Fibroblast of skin of abdomen (primary cell): ENCODE measurements around the gene GALK1.

Experiments
- DNase-seq: peaks from one replicate; pipeline ENCODE4 v3.0.0-alpha.2; 2013

Gene GALK1

DNA sequence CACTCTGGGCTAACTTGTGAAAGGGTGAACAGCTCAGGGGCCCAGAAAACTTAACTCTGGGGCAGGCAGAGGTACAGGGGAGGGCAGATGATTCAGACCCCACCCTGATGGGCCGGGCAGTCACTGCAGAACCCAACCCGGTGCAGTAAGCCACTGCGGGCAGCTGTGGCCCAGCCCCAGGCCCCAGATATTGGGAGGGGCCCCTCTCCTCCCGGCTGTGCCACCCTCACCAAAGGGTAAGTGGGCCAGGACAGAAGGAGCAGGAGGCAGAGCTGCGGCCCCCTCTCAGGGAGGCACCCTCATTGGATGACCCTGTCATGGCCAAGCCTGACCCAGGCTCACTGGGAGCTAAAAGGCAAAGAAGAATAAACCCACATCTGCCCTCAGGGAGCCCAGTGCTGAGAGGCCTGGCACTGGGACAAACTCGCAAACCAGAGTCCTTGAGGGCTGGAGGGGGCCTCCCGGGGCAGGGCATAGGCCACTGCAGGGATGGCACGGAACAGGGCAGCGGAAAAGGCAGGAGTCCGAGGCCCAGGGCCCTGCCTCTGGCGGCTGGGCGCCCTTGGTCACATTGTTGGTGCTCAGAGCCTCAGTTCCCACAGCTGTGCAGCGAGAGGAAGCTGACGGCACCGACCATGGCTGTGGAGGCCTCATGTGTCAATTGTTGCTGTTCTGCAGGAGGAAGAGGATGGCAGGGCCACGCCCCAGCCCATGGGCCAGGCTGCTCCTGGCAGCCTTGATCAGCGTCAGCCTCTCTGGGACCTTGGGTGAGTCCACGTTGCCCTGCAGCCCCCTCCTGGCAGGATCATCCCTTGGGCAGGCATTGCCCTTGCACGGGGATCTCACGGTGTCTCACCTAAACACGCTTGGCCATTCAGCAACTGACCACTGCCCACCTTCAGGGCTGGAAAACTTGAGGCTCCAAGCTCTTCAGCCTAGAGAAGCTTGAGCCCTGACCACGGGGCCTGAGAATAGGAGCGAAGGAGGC lies 40.7 kb downstream of the GALK1 start:
- DNase-seq, result no peak

- no peak for DNase-seq
These were observed 41.6 kb downstream of the GALK1 start for GRCh38 chr17:75723171-75723930.

DNA sequence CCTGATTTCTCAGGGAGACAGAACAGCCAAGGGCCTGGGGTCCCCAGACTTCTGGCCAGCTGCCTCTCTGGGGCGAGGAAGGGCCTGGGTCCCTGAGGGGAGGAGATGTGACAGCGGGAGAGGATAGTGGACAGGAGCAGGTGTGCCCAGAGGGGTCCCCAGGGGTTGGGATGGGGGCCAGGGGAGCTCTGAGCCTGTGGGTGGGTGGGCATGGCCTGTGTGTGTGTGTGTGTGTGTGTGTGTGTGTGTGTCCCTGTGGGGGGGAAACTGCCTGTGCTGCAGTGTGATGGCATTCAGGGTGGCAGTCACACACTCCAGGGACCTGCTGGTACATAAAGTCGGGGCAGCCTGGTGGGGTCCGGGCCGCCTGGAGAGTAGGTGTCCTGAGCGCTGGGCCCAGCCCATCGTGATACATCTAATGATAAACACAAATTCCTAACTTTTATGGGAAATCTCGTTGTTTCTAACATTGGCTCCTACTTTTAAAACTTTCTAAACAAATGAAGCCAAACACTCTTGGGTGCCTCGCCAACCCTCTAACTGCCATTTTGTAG lies 42.4 kb downstream of the GALK1 start:
- DNase-seq, result no peak

- no peak for DNase-seq
These were observed 42.9 kb downstream of the GALK1 start for GRCh38 chr17:75722076-75722475.

- no peak for DNase-seq
These were observed 43.5 kb downstream of the GALK1 start for GRCh38 chr17:75721463-75722011.

DNA sequence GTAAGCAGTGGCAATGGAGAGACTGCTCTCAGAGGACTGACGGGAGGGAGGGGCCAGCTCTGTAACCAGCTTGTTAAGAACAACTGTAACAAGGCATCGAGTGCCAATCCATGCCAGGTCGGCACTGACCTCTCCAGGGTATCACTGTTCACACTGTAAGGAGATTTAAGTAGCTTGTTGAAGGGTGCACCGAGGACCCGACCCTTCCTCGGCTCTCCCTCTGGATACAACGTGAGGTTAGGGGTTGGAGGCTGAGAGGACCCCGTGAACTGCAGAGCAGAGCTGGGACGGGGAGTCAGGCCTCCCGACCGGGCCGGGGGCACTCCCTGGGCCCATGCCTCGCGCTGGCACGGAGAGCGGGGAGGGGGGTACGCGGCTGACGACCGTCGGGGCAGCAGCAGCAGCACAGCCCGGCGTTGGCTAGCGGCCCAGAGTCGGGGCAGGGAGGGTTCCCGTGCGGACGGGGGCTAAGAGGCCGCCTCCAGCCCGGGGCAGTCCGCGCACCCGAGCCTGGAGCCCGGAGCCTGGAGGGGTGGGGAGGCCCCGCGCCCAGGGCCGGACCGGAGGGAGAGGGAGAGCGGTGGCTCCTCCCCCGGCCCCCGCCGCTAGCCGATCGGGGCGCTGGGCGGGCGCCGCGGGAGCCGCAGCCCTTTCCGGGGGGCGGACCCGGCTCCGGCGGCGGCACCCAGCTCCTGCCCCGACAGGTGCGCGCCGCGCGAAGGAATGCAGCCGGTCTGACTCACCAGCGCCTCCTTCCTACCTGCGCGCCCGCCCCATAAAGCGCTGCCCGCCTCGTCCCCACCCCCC lies 44.1 kb downstream of the GALK1 start, which contains the start of gene ITGB4:
Gene ITGB4, plus strand, starts transcription at position 804 of the 807 bp plus-strand sequence. CDS start 3,245 bp downstream, outside the sequence.
- DNase-seq, result no peak

DNA sequence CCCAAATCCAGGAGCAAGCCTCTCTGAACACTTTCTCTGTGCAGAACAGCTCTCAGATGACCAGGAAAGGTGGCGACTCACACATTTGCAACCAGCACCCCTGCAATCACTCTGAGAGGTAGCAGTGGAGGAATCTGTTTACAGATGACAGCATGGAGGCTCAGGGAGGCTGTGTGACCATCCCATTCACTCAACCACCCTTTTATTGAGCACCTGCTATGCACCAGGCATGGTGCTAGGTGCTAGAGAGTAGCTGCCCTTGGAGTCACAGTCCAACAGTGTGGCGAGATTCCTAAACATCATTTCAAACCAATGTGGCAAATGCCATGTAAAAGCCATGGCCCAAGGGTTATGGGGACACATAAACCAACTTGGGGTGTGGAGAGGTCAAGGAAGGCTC lies 45.3 kb downstream of the GALK1 start:
- DNase-seq, result no peak

DNA sequence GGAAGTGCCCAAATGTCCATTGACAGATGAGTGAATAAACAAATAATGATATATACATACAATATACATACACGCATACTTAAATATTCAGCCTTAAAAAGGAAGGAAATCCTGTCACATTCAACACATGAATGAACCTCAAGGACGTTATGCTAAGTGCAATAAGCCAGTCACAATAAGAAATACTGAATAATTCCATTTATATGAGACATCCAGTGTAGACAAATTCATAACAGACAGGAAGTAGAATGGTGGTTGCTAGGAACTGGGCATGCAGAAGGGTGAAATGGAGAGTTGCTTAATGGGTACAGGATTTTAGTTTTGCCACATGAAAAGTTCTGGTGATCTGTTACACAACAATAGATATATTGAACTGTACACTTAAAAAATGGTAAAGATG lies 52.5 kb downstream of the GALK1 start:
- DNase-seq, result no peak
